A549 (cell line): Measurements from ENCODE around the gene CD1D. TPM values are rescaled to one million over a fixed set of nuclear protein-coding genes. Genes with fewer than 3 reads are reported as not detected.
"Not testable (repeated sequence)": the region's sequence is repeated elsewhere in the genome, so short reads cannot be mapped to it uniquely, and the experiment has no call there.

Source experiments
- ATAC-seq, 2 experiments: fragments of 200-7000 bp in 1 of 2; fragments of >200 bp in 1 of 2; cut with Nextera tagmentation in 1 of 2; cut with Tn5 transposase in 1 of 2; 3 replicates each; pipeline versions ENCODE4 v1.8.0 to v1.9.1; 2018 to 2020; ENCODE audit warnings: mild to moderate bottlenecking in 1 of 2, moderate library complexity in 1 of 2
- CTCF ChIA-PET: fragments of 300-600 bp; sonication (Branson Sonifier 250); formaldehyde crosslinking; extraction: SDS; loops from one replicate; lab custom pipeline; 2021; ENCODE audit warnings: antibody characterized with exemption, inconsistent platforms; lab: Yijun Ruan, JAX
- POLR2A ChIA-PET: fragments of 350-600 bp; formaldehyde crosslinking; extraction: SDS; loops from one replicate; lab custom pipeline; 2021; ENCODE audit warnings: antibody characterized with exemption, inconsistent platforms; lab: Yijun Ruan, JAX
- DNase-seq, 2 experiments: peaks; one replicate each; pipeline versions ENCODE4 v3.0.0 to v3.0.0-alpha.2; 2011 to 2016; ENCODE audit warnings: low read depth in 1 of 2, low spot score in 1 of 2
- FAIRE-seq: peaks from 2 replicates; lab custom pipeline; 2011; peaks lifted over from hg19 to GRCh38; lab: Jason Lieb, UNC
- H3K27ac ChIP-seq, 2 experiments: fragments of >200 bp; sonication (Bioruptor Twin); formaldehyde crosslinking; 3 replicates each; pipeline ENCODE4 v1.5.1; 2016 to 2017
- H3K4me1 ChIP-seq: fragments of >200 bp; sonication (Bioruptor Twin); formaldehyde crosslinking; 3 replicates; pipeline ENCODE4 v1.6.1; 2016
- H3K4me2 ChIP-seq: fragments of >200 bp; sonication (Bioruptor Twin); formaldehyde crosslinking; 3 replicates; pipeline ENCODE4 v1.6.1; 2016
- H3K4me3 ChIP-seq: fragments of >200 bp; sonication (Bioruptor Twin); formaldehyde crosslinking; 3 replicates; pipeline ENCODE4 v1.5.1; 2016
- H3K9me3 ChIP-seq: fragments of >200 bp; sonication (Bioruptor Twin); formaldehyde crosslinking; 3 replicates; pipeline ENCODE4 v1.6.1; 2016
- ATOH8 ChIP-seq: fragments of 250-450 bp; sonication (Bioruptor Pico); IDR thresholded peaks from 2 replicates; pipeline ENCODE4 v1.5.0; 2020; ENCODE audit warnings: low read depth, mild to moderate bottlenecking, moderate library complexity
- CBX2 ChIP-seq: fragments of 200-600 bp; sonication (generic); IDR thresholded peaks from 2 replicates; pipeline ENCODE4 v1.6.1; 2016; ENCODE audit warnings: low read depth, mild to moderate bottlenecking, borderline replicate concordance
- CBX8 ChIP-seq: fragments of 200-600 bp; sonication (generic); IDR thresholded peaks from 2 replicates; pipeline ENCODE4 v1.6.1; 2016
- E2F6 ChIP-seq: IDR thresholded peaks from 2 replicates; pipeline ENCODE4 v1.6.1; 2012; ENCODE audit warnings: low read depth, borderline replicate concordance
- ELK1 ChIP-seq: fragments of 150-350 bp; IDR thresholded peaks from 2 replicates; pipeline ENCODE4 v1.6.1; 2014; ENCODE audit warnings: low read depth, mild to moderate bottlenecking, low read length
- EP300 ChIP-seq, 2 experiments: fragments of >200 bp; sonication (Bioruptor Twin); formaldehyde crosslinking; IDR thresholded peaks; 2 replicates in 1 of 2; 3 replicates in 1 of 2; pipeline ENCODE4 v1.6.1; 2016 to 2017
- FOSL2 ChIP-seq, 2 experiments: fragments of 450-650 bp in 1 of 2; fragments of >200 bp in 1 of 2; sonication (Bioruptor Twin) in 1 of 2; formaldehyde crosslinking; IDR thresholded peaks; 2 replicates each; pipeline versions ENCODE4 v1.5.0 to v1.6.1; 2016 to 2020; ENCODE audit warnings: mild to moderate bottlenecking in 1 of 2, moderate library complexity in 1 of 2
- HEYL ChIP-seq: fragments of 250-450 bp; sonication (Bioruptor Pico); IDR thresholded peaks from 2 replicates; pipeline ENCODE4 v1.8.0; 2021; ENCODE audit warnings: mild to moderate bottlenecking, moderate library complexity
- HMGXB4 ChIP-seq: fragments of 250-450 bp; sonication (Bioruptor Pico); IDR thresholded peaks from 2 replicates; pipeline ENCODE4 v1.5.0; 2021; ENCODE audit warnings: mild to moderate bottlenecking, moderate library complexity, borderline replicate concordance
- HOXA7 ChIP-seq: fragments of 250-450 bp; sonication (Bioruptor Pico); IDR thresholded peaks from 2 replicates; pipeline ENCODE4 v1.5.0; 2020; ENCODE audit warnings: mild to moderate bottlenecking, moderate library complexity
- HOXB5 ChIP-seq: fragments of 250-450 bp; sonication (Bioruptor Pico); IDR thresholded peaks from 2 replicates; pipeline ENCODE4 v1.5.0; 2020; ENCODE audit warnings: mild to moderate bottlenecking, moderate library complexity
- JUN ChIP-seq, 2 experiments: fragments of >200 bp; sonication (Bioruptor Twin); formaldehyde crosslinking; IDR thresholded peaks; 2 replicates in 1 of 2; 3 replicates in 1 of 2; pipeline ENCODE4 v1.6.1; 2016 to 2017
- JUNB ChIP-seq: fragments of >200 bp; sonication (Bioruptor Twin); formaldehyde crosslinking; IDR thresholded peaks from 2 replicates; pipeline ENCODE4 v1.6.1; 2016
- KDM1A ChIP-seq: fragments of 200-600 bp; sonication (generic); IDR thresholded peaks from 2 replicates; pipeline ENCODE4 v1.6.1; 2016; ENCODE audit warnings: low read depth, mild to moderate bottlenecking
- MAZ ChIP-seq: fragments of 150-350 bp; IDR thresholded peaks from 2 replicates; pipeline ENCODE4 v1.6.1; 2014; ENCODE audit warnings: antibody characterized with exemption, low read depth, low read length, borderline replicate concordance
- NPAS2 ChIP-seq: fragments of 250-450 bp; sonication (Bioruptor Pico); IDR thresholded peaks from 2 replicates; pipeline ENCODE4 v1.8.0; 2022; ENCODE audit warnings: mild to moderate bottlenecking, moderate library complexity, borderline replicate concordance
- NR3C1 ChIP-seq: fragments of >200 bp; sonication (Bioruptor Twin); formaldehyde crosslinking; IDR thresholded peaks from 3 replicates; pipeline ENCODE4 v1.6.1; 2017
- PBX3 ChIP-seq: IDR thresholded peaks from 2 replicates; pipeline ENCODE4 v1.6.1; 2012
- RARB ChIP-seq: fragments of 250-450 bp; sonication (Bioruptor Pico); IDR thresholded peaks from 2 replicates; pipeline ENCODE4 v1.8.0; 2021; ENCODE audit warnings: mild to moderate bottlenecking, moderate library complexity
- RCOR1 ChIP-seq: fragments of 150-350 bp; IDR thresholded peaks from 2 replicates; pipeline ENCODE4 v1.6.1; 2014; ENCODE audit warnings: antibody characterized with exemption, low read length, low read depth
- RNF2 ChIP-seq: fragments of 200-600 bp; sonication (generic); IDR thresholded peaks from 2 replicates; pipeline ENCODE4 v1.6.1; 2016; ENCODE audit warnings: low read depth, mild to moderate bottlenecking, antibody characterized with exemption, moderate library complexity, borderline replicate concordance
- ZFP36 ChIP-seq: fragments of 450-650 bp; IDR thresholded peaks from 2 replicates; pipeline ENCODE4 v1.6.1; 2014; ENCODE audit warnings: borderline replicate concordance; ENCODE audit not compliant: partially characterized antibody
- ZNF302 ChIP-seq: fragments of 250-450 bp; sonication (Bioruptor Pico); IDR thresholded peaks from 2 replicates; pipeline ENCODE4 v1.9.0; 2021; ENCODE audit warnings: inconsistent platforms, mild to moderate bottlenecking, moderate library complexity
- WGBS: methylation state at CpG from one replicate; pipeline ENCODE4 v1.1.6; 2017; ENCODE audit errors: missing lambda C conversion rate; 5-methylcytosine and 5-hydroxymethylcytosine counted together
- polyA plus RNA-seq, 4 experiments: library from polyadenylated mRNA; depleted of rRNA in 3 of 4; stranded (reverse); fragments of >200 nt; fragmentation: RNase III in 1 of 4; extraction: RNeasy Plus Mini Kit Qiagen cat#74134 plus additional on column Dnase treatment in 1 of 4; gene quantifications; 2 replicates in 3 of 4; 3 replicates in 1 of 4; pipeline ENCODE4 v1.2.3, GENCODE V29; 2011 to 2017

The CD1D gene
- polyA plus RNA-seq, 2 of the 4 experiments (the other 2 are of a cell fraction): 0.04 TPM; not detected in 1

GRCh38 chr1:158212320-158212719 is 31.6 kb downstream of the CD1D start:
- H3K9me3 ChIP-seq: no peaks in the 10 kb centered on the region
- H3K27ac ChIP-seq: no peak overlapping the region
- FAIRE-seq: no peak
- no peak for DNase-seq
- ChIA-PET POLR2A (interaction anchor here (0.6 kb wide), 1 partner anchor 73 kb away, joined by 4 read pairs; no protein-coding TSS in a partner anchor), CTCF (interaction anchor here (2.0 kb wide), 1 partner anchor 8 kb away, joined by 14 read pairs; no protein-coding TSS in a partner anchor)
- no peak for ATAC-seq
- WGBS: 0% methylated on average over 1 of the region's 10 CpGs
- H3K4me2 ChIP-seq: no peak overlapping the region
- TF ChIP-seq E2F6 (no peak), RARB (CRISPR knock-in tag) (no peak), MAZ (no peak), EP300 (IDR thresholded peaks at IDR 0.05) (no peak), ATOH8 (CRISPR knock-in tag) (no peak), ELK1 (no peak), PBX3 (no peak), NPAS2 (no peak)
- no peak overlapping the region for H3K4me3 ChIP-seq
- no peaks in the 10 kb centered on the region for H3K4me1 ChIP-seq

GRCh38 chr1:158223445-158223844 is 42.8 kb downstream of the CD1D start:
- TF ChIP-seq ZFP36: peak; percentile 76
- DNase-seq, FAIRE-seq, POLR2A ChIA-PET, H3K4me2 ChIP-seq, H3K27ac ChIP-seq, H3K4me3 ChIP-seq, ATAC-seq, H3K9me3 ChIP-seq, H3K4me1 ChIP-seq: not testable (repeated sequence)
- CTCF ChIA-PET: interaction anchor here (1.4 kb wide), 1 partner anchor 28 kb away, joined by 3 read pairs; no protein-coding TSS in a partner anchor

GRCh38 chr1:158227904-158228623 is 47.4 kb downstream of the CD1D start:
- POLR2A ChIA-PET: no interaction called here
- Histone ChIP-seq H3K4me1 (no peaks in the 10 kb centered on the region), H3K9me3 (no peaks in the 10 kb centered on the region), H3K4me2 (no peak overlapping the region), H3K27ac (no peak overlapping the region), H3K4me3 (no peak overlapping the region)
- ATAC-seq (no peak), DNase-seq (no peak), FAIRE-seq (no peak)
- WGBS: 0% methylated on average over 2 of the region's 2 CpGs
- CTCF ChIA-PET: no interaction called here
- no peak for TF ChIP-seq HOXA7 (CRISPR knock-in tag)
- TF ChIP-seq PBX3: no peak
- no peak for TF ChIP-seq RNF2
- no peak for TF ChIP-seq HOXB5 (CRISPR knock-in tag)
- TF ChIP-seq RCOR1: no peak
- no peak for TF ChIP-seq NR3C1
- TF ChIP-seq JUN (IDR thresholded peaks at IDR 0.05): no peak
- no peak for TF ChIP-seq CBX2
- no peak for TF ChIP-seq JUNB
- no peak for TF ChIP-seq KDM1A
- no peak for TF ChIP-seq CBX8
- no peak for TF ChIP-seq NPAS2
- TF ChIP-seq ZFP36: no peak
- TF ChIP-seq HEYL (CRISPR knock-in tag): no peak
- TF ChIP-seq FOSL2 (IDR thresholded peaks at IDR 0.05): no peak
- TF ChIP-seq FOSL2 (CRISPR knock-in tag; IDR thresholded peaks at IDR 0.05): no peak
- TF ChIP-seq ZNF302 (CRISPR knock-in tag): no peak
- TF ChIP-seq HMGXB4: no peak
- TF ChIP-seq ELK1: no peak
